HG02571 (cell line): ENCODE data around the gene POU4F3.

Experiments
- ATAC-seq: cut with Tn5 transposase; IDR thresholded peaks from one replicate; pipeline ENCODE4 v1.9.1; 2021; ENCODE audit warnings: mild to moderate bottlenecking, moderate library complexity; ENCODE audit not compliant: unreplicated experiment

Gene POU4F3

GRCh38 chr5:146390469-146390868, 51.8 kb downstream of the POU4F3 start:
- no peak for ATAC-seq
